HK-2 (cell line): Measurements from ENCODE around the gene KRTAP5-3.
"Not testable (repeated sequence)": the region's sequence is repeated elsewhere in the genome, so short reads cannot be mapped to it uniquely, and the experiment has no call there.

ENCODE experiments used
- DNase-seq: peaks from one replicate; pipeline ENCODE4 v3.0.0-alpha.2; 2018; ENCODE audit not compliant: unreplicated experiment

Gene KRTAP5-3

GRCh38 chr11:1608363-1608762, at the start of gene KRTAP5-3:
KRTAP5-3 (minus strand) TSS chr11:1608463; CDS start chr11:1608385, 78 bp downstream.
- DNase-seq = no peak

GRCh38 chr11:1656670-1657069, 48.4 kb upstream of the KRTAP5-3 start:
- DNase-seq = no peak

- DNase-seq = no peak
These were observed 47.8 kb upstream of the KRTAP5-3 start for GRCh38 chr11:1656061-1656441.

- DNase-seq = no peak
These were observed 47.2 kb upstream of the KRTAP5-3 start for GRCh38 chr11:1655168-1656060.

GRCh38 chr11:1654388-1655167, 46.3 kb upstream of the KRTAP5-3 start:
- DNase-seq = no peak

- no peak for DNase-seq
These were observed 45.5 kb upstream of the KRTAP5-3 start for GRCh38 chr11:1653541-1654387.

- peak; percentile 61 for DNase-seq
These were observed 44.7 kb upstream of the KRTAP5-3 start for GRCh38 chr11:1652771-1653540.

- DNase-seq = no peak
These were observed 44.1 kb upstream of the KRTAP5-3 start for GRCh38 chr11:1652442-1652770.

- no peak for DNase-seq
These were observed 43.8 kb upstream of the KRTAP5-3 start for GRCh38 chr11:1652026-1652425.

GRCh38 chr11:1651411-1651980, 43.2 kb upstream of the KRTAP5-3 start:
- no peak for DNase-seq

- no peak for DNase-seq
These were observed 42.6 kb upstream of the KRTAP5-3 start for GRCh38 chr11:1650918-1651262.

GRCh38 chr11:1650034-1650917, 42.0 kb upstream of the KRTAP5-3 start:
- no peak for DNase-seq

GRCh38 chr11:1648653-1649420, 40.6 kb upstream of the KRTAP5-3 start:
- no peak for DNase-seq

GRCh38 chr11:1647901-1648652, 39.8 kb upstream of the KRTAP5-3 start:
- DNase-seq = no peak

- not testable (repeated sequence) for DNase-seq
These were observed 38.3 kb upstream of the KRTAP5-3 start for GRCh38 chr11:1646540-1646939.

GRCh38 chr11:1645357-1645821, 37.1 kb upstream of the KRTAP5-3 start:
- DNase-seq = no peak

GRCh38 chr11:1644601-1645356, 36.5 kb upstream of the KRTAP5-3 start:
- DNase-seq = no peak
